ENCODE measurements around the gene BCL11A.

DNA sequence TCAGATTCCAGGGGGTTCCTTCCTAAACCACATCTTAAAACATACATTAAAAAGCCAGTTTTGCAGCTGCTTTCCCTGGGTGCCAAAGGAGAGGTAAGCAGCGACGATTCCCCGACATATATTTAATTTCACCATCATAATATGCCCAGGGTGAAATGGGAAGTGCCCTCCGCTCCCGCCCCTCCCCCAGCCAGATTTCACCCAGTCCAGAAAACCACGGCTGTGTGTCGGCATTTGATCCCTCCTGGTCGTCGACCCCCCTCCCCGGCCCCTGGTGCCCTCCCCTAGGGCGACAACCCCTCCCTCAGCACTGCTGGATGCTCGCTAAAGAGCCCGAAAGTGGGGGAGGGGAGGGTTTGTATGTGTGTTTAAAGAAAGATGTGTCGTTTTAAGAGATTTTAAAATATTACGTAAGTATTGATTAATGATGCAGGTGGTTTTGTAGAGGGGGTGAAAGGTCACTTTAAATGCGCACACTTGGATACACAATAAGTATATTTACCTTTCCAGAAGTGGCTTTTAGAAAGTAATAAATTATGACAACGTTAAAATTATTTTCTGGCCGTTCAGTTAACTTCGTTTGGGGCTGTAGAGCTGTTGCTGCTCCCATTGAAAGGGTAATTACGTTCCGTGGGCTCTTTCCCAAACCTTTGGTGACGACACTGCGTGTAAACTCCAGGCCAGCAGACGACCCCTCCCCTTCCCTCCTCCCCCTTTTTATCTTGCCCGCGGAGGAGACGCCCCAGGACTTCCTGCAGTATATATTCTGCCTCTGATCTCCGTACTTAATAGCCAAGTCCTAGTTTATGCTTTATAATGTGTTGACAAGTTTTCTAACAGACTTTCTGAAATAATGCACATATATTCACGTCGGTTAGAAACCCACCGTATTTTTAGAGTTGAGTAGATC lies 3.4 kb upstream of the BCL11A start:
- TF ChIP-seq EZH2 (IDR thresholded peaks at IDR 0.05; ENCODE audit: insufficient read depth, poor library complexity, severe bottlenecking) = no peak
- TF ChIP-seq EZH2phosphoT487 (IDR thresholded peaks at IDR 0.05; ENCODE audit: insufficient read depth, low read depth) = no peak

Data from GM23248 (cell line).